HepG2 (cell line): Measurements from ENCODE around the gene CBL. TPM values are rescaled to one million over a fixed set of nuclear protein-coding genes. Genes with fewer than 3 reads are reported as not detected.
"Not testable (repeated sequence)": the region's sequence is repeated elsewhere in the genome, so short reads cannot be mapped to it uniquely, and the experiment has no call there.

Experiments
- ARID5B ChIP-seq: IDR thresholded peaks from 2 replicates; pipeline ENCODE4 v1.4.0; 2020; ENCODE audit warnings: mild to moderate bottlenecking, missing genetic modification reagents
- FOXP1 ChIP-seq, 2 experiments: fragments of 450-650 bp in 1 of 2; IDR thresholded peaks; 2 replicates each; pipeline ENCODE4 v1.6.1; 2017 to 2018; ENCODE audit warnings: antibody characterized with exemption in 1 of 2
- GATAD2A ChIP-seq: IDR thresholded peaks from 2 replicates; pipeline ENCODE4 v1.6.1; 2016
- HMG20A ChIP-seq: IDR thresholded peaks from 2 replicates; pipeline ENCODE4 v1.6.1; 2016; ENCODE audit warnings: borderline replicate concordance
- HNF4A ChIP-seq: sonication (generic); formaldehyde crosslinking; IDR thresholded peaks from 2 replicates; pipeline ENCODE4 v1.4.0; 2020; ENCODE audit warnings: missing genetic modification reagents
- KDM2A ChIP-seq: sonication (generic); formaldehyde crosslinking; IDR thresholded peaks from 2 replicates; pipeline ENCODE4 v1.4.0; 2020; ENCODE audit warnings: low read depth, missing genetic modification reagents, borderline replicate concordance
- MAFK ChIP-seq, 2 experiments: IDR thresholded peaks in 1 of 2; conservative IDR thresholded peaks in 1 of 2; 2 replicates each; pipeline ENCODE4 v1.6.1; 2011; ENCODE audit warnings: improper control_type of control experiment in 2 of 2, low read length in 2 of 2
- MIER3 ChIP-seq: IDR thresholded peaks from 2 replicates; pipeline ENCODE4 v1.6.1; 2016; ENCODE audit warnings: missing compliant biosample characterization, borderline replicate concordance
- NFE2L2 ChIP-seq: fragments of 150-350 bp; IDR thresholded peaks from 2 replicates; pipeline ENCODE4 v1.6.1; 2014; ENCODE audit warnings: low read length
- NR2F1 ChIP-seq, 2 experiments: fragments of 450-650 bp in 1 of 2; formaldehyde crosslinking in 1 of 2; IDR thresholded peaks; 2 replicates each; pipeline versions ENCODE4 v1.5.0 to v1.6.1; 2016 to 2020; ENCODE audit warnings: mild to moderate bottlenecking in 1 of 2, missing compliant biosample characterization in 1 of 2, missing genetic modification reagents in 1 of 2, moderate library complexity in 1 of 2
- NR2F6 ChIP-seq, 2 experiments: IDR thresholded peaks; 2 replicates each; pipeline ENCODE4 v1.6.1; 2016; ENCODE audit warnings: antibody characterized with exemption in 1 of 2, mild to moderate bottlenecking in 1 of 2
- PHF21A ChIP-seq: sonication (generic); formaldehyde crosslinking; IDR thresholded peaks from 2 replicates; pipeline ENCODE4 v1.5.0; 2020; ENCODE audit warnings: mild to moderate bottlenecking, missing genetic modification reagents
- PPARG ChIP-seq: conservative IDR thresholded peaks from 2 replicates; pipeline ENCODE4 v1.6.1; 2016; ENCODE audit warnings: missing biosample characterization, missing genetic modification reagents
- RCOR2 ChIP-seq: IDR thresholded peaks from 2 replicates; pipeline ENCODE4 v1.6.1; 2016; ENCODE audit warnings: missing biosample characterization, missing genetic modification reagents
- RXRA ChIP-seq: sonication (generic); formaldehyde crosslinking; IDR thresholded peaks from 2 replicates; pipeline ENCODE4 v1.5.1; 2020; ENCODE audit warnings: missing genetic modification reagents
- RXRB ChIP-seq: IDR thresholded peaks from 2 replicates; pipeline ENCODE4 v1.6.1; 2016; ENCODE audit warnings: borderline replicate concordance, missing genetic modification reagents, missing compliant biosample characterization
- SOX6 ChIP-seq, 2 experiments: fragments of 450-650 bp in 1 of 2; sonication (generic) in 1 of 2; formaldehyde crosslinking in 1 of 2; IDR thresholded peaks; 2 replicates each; pipeline versions ENCODE4 v1.4.0 to v1.6.1; 2017 to 2020; ENCODE audit warnings: antibody characterized with exemption in 1 of 2, mild to moderate bottlenecking in 1 of 2, missing genetic modification reagents in 1 of 2
- ZMYM2 ChIP-seq: sonication (generic); formaldehyde crosslinking; IDR thresholded peaks from 2 replicates; pipeline ENCODE4 v1.8.0; 2022; ENCODE audit warnings: mild to moderate bottlenecking, missing genetic modification reagents
- ZNF18 ChIP-seq: sonication (generic); formaldehyde crosslinking; IDR thresholded peaks from 2 replicates; pipeline ENCODE4 v1.8.0; 2022; ENCODE audit warnings: mild to moderate bottlenecking, missing genetic modification reagents; ENCODE audit not compliant: insufficient replicate concordance
- ZNF205 ChIP-seq: IDR thresholded peaks from 2 replicates; pipeline ENCODE4 v1.6.1; 2018; ENCODE audit warnings: missing biosample characterization, missing genetic modification reagents
- ZNF460 ChIP-seq: sonication (generic); formaldehyde crosslinking; IDR thresholded peaks from 2 replicates; pipeline ENCODE4 v1.5.1; 2020; ENCODE audit warnings: missing genetic modification reagents, mild to moderate bottlenecking, borderline replicate concordance
- ZNF605 ChIP-seq: sonication (generic); formaldehyde crosslinking; IDR thresholded peaks from 2 replicates; pipeline ENCODE4 v1.8.0; 2022; ENCODE audit warnings: mild to moderate bottlenecking, missing genetic modification reagents
- ZNF691 ChIP-seq: sonication (generic); formaldehyde crosslinking; IDR thresholded peaks from 2 replicates; pipeline ENCODE4 v1.4.0; 2020; ENCODE audit warnings: missing genetic modification reagents, low read depth, mild to moderate bottlenecking, borderline replicate concordance
- ZSCAN9 ChIP-seq: IDR thresholded peaks from 2 replicates; pipeline ENCODE4 v1.6.1; 2016; ENCODE audit warnings: borderline replicate concordance
- polyA plus RNA-seq, 8 experiments: library from polyadenylated mRNA; depleted of rRNA in 3 of 8; stranded (reverse) in 7 of 8; unstranded in 1 of 8; fragments of >200 nt; fragmentation: Illumina TruSeq in 4 of 8; extraction: Trizol in 4 of 8; gene quantifications; 2 replicates each; pipeline versions ENCODE4 v1.2.1 to v1.2.3, GENCODE V29; 2011 to 2016; ENCODE audit warnings: low read depth in 4 of 8, missing spikeins in 1 of 8, mixed read lengths in 1 of 8; ENCODE audit not compliant: insufficient read depth in 1 of 8
- total RNA-seq, 5 experiments: library from RNA; depleted of rRNA; stranded (reverse); fragments of >200 nt; fragmentation: Illumina TruSeq; extraction: Trizol; gene quantifications; 2 replicates each; pipeline ENCODE4 v1.2.3, GENCODE V29; 2016; ENCODE audit warnings: low read depth in 1 of 5

The CBL gene
- total and polyA plus RNA-seq, 2 of the 13 experiments (the other 11 are each of a cell fraction or from before 2014, with no cell fraction given) = 6.6 to 7.4 TPM

GRCh38 chr11:119191265-119191664 is 14.9 kb upstream of the CBL start (continued):
- TF ChIP-seq ZNF205 (0 out of 2 replicates have a peak, but pooled peaks have one; percentile 70), RXRA (CRISPR knock-in tag) (peak; percentile 47; the same call in 1 of the 2 replicates), ZNF691 (CRISPR knock-in tag) (peak; percentile 76; the same call in 1 of the 2 replicates), HMG20A (peak; percentile 49; the same call in 1 of the 2 replicates), MIER3 (0 out of 2 replicates have a peak, but pooled peaks have one; percentile 34), SOX6 (CRISPR knock-in tag; IDR thresholded peaks at IDR 0.05) (0 out of 2 replicates have a peak, but pooled peaks have one; percentile 17), GATAD2A (CRISPR knock-in tag) (peak; percentile 58), RCOR2 (CRISPR knock-in tag) (peak; percentile 73; the same call in 1 of the 2 replicates), ARID5B (peak; percentile 62), NR2F1 (CRISPR knock-in tag; IDR thresholded peaks at IDR 0.05) (peak; percentile 46 to 53; a peak in 2 of 4 replicates), ZMYM2 (CRISPR knock-in tag) (peak; percentile 70; the same call in 1 of the 2 replicates), ZNF460 (CRISPR knock-in tag) (peak; percentile 97), PPARG (CRISPR knock-in tag) (peak; percentile 87), HNF4A (CRISPR knock-in tag) (peak; percentile 31; the same call in 1 of the 2 replicates), ZSCAN9 (peak; percentile 43; the same call in 1 of the 2 replicates), ZNF605 (CRISPR knock-in tag) (peak; percentile 72; the same call in 1 of the 2 replicates), NR2F6 (IDR thresholded peaks at IDR 0.05) (peak; percentile 68), NR2F6 (CRISPR knock-in tag; IDR thresholded peaks at IDR 0.05) (peak; percentile 69), RXRB (CRISPR knock-in tag) (peak; percentile 76), KDM2A (CRISPR knock-in tag) (0 out of 2 replicates have a peak, but pooled peaks have one; percentile 23), NFE2L2 (peak; percentile 47; the same call in 1 of the 2 replicates), PHF21A (0 out of 2 replicates have a peak, but pooled peaks have one; percentile 11), FOXP1 (CRISPR knock-in tag; IDR thresholded peaks at IDR 0.05) (peak; percentile 57), MAFK (conservative IDR thresholded peaks at IDR 0.05 in 1 of 2, IDR thresholded peaks at IDR 0.05 in 1 of 2; ENCODE audit: low read length in 2 of 2) (0 out of 4 replicates have a peak, but pooled peaks of 1 of the 2 experiments have one; percentile 20), ZNF18 (CRISPR knock-in tag) (peak; percentile 92)
- TF ChIP-seq SOX6, FOXP1 (IDR thresholded peaks at IDR 0.05): not testable (repeated sequence)
